Endothelial cell of umbilical vein (primary cell): ENCODE results near the gene TCAP.

ENCODE experiments used
- CTCF ChIP-seq, 2 donors: IDR thresholded peaks; 1 replicate in 1 of 2; 2 replicates in 1 of 2; pipeline ENCODE4 v1.5.1; 2011; ENCODE audit warnings: low read length in 2 of 2, mild to moderate bottlenecking in 2 of 2, moderate library complexity in 2 of 2, control low read depth in 1 of 2, inconsistent platforms in 1 of 2, low read depth in 1 of 2; ENCODE audit not compliant: insufficient read depth in 1 of 2; ENCODE audit errors: extremely low read depth in 1 of 2
- EZH2 ChIP-seq: IDR thresholded peaks from 2 replicates; pipeline ENCODE4 v1.6.1; 2012; ENCODE audit warnings: borderline replicate concordance, low read depth, mild to moderate bottlenecking, moderate library complexity, low read length, inconsistent platforms; ENCODE audit not compliant: severe bottlenecking
- GATA2 ChIP-seq: IDR thresholded peaks from 2 replicates; pipeline ENCODE4 v1.7.0; 2011; ENCODE audit warnings: low read depth, mild to moderate bottlenecking, moderate library complexity, mixed read lengths, low read length; ENCODE audit not compliant: insufficient read length, insufficient read depth
- JUN ChIP-seq: IDR thresholded peaks from 2 replicates; pipeline ENCODE4 v1.6.1; 2011; ENCODE audit warnings: borderline replicate concordance, low read depth; ENCODE audit not compliant: insufficient read length, insufficient read depth
- POLR2A ChIP-seq: IDR thresholded peaks from 2 replicates; pipeline ENCODE4 v1.6.1; 2012; ENCODE audit warnings: low read depth, mild to moderate bottlenecking, control low read depth, low read length
- POLR2AphosphoS5 ChIP-seq: IDR thresholded peaks from 2 replicates; pipeline ENCODE4 v1.6.1; 2012; ENCODE audit warnings: low read depth, mild to moderate bottlenecking, control low read depth, low read length, moderate library complexity; ENCODE audit not compliant: insufficient read depth
- TF ChIP-seq, protein P1 (sequence below): IDR thresholded peaks from 2 replicates; pipeline ENCODE4 v1.6.1; 2011; ENCODE audit not compliant: insufficient read depth, insufficient read length

DNA sequence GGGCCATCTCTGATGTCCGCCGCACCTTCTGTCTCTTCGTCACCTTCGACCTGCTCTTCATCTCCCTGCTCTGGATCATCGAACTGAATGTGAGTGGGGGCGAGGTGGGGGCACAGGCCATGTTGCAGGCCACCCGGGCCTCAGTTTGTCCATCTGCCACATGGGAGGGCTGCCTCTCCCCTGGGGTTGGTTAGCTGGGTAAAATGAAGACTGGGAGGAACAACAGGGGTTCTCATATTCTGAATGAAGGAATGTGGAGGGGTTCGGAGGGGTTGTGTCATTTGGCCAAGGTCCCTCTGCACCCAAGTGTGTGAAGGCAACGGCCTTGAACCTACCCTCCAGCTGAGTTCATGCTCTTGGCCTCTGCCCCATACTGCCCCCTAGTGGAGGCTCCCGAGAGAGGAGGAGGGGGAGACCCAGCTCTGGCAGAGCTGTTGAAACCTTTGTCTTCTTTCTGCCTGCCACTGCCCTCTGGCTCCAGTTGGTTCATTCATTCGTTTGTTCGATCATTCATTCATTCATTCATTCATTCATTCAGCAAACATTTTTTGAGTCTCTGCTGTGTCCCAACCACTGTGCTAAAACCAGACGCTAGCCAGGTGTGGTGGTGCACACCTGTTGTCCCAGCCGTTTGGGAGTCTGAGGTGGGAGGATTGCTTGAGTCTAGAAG is 11.4 kb upstream of the TCAP start:
- peak; percentile 93 to 96 for TF ChIP-seq CTCF (IDR thresholded peaks at IDR 0.05; ENCODE audit: extremely low read depth in 1 of 2, insufficient read depth in 1 of 2, low read depth in 1 of 2, low read length in 2 of 2)
- TF ChIP-seq POLR2A = no peak
- TF ChIP-seq, protein P1, sequence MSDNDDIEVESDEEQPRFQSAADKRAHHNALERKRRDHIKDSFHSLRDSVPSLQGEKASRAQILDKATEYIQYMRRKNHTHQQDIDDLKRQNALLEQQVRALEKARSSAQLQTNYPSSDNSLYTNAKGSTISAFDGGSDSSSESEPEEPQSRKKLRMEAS = no peak
- TF ChIP-seq POLR2AphosphoS5 = no peak
- TF ChIP-seq EZH2 = no peak
- TF ChIP-seq GATA2 = no peak
- no peak for TF ChIP-seq JUN
